ENCODE data around the gene CISD1.

DNA sequence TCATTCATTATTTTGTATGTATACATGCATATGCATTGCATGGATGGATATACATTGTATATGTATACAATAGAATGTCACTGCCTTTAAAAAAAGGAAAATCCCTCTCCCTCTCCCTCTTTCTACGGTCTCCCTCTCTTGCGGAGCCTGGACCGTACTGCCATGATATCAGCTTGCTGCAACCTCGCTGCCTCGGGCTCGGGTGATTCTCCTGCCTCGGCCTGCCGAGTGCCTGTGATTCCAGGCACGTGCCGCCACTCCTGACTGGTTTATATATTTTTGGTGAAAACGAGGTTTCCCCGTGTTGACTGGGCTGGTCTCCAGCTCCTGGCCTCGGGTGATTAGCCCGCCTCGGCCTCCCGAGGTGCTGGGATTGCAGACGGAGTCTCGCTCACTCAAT lies 25.7 kb upstream of the CISD1 start:
- TF ChIP-seq, protein P1, sequence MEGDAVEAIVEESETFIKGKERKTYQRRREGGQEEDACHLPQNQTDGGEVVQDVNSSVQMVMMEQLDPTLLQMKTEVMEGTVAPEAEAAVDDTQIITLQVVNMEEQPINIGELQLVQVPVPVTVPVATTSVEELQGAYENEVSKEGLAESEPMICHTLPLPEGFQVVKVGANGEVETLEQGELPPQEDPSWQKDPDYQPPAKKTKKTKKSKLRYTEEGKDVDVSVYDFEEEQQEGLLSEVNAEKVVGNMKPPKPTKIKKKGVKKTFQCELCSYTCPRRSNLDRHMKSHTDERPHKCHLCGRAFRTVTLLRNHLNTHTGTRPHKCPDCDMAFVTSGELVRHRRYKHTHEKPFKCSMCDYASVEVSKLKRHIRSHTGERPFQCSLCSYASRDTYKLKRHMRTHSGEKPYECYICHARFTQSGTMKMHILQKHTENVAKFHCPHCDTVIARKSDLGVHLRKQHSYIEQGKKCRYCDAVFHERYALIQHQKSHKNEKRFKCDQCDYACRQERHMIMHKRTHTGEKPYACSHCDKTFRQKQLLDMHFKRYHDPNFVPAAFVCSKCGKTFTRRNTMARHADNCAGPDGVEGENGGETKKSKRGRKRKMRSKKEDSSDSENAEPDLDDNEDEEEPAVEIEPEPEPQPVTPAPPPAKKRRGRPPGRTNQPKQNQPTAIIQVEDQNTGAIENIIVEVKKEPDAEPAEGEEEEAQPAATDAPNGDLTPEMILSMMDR (conservative IDR thresholded peaks at IDR 0.05 in 1 of 2, IDR thresholded peaks at IDR 0.05 in 1 of 2; ENCODE audit: low read depth in 1 of 2, low read length in 2 of 2), result no peak
- no peak for TF ChIP-seq EZH2 (IDR thresholded peaks at IDR 0.05; ENCODE audit: low read length, missing control alignments)
